NB4 (cell line): Measurements from ENCODE around the gene MASP1.

Experiments
- DNase-seq: peaks from one replicate; pipeline ENCODE4 v3.0.0; 2010; ENCODE audit warnings: low read depth
- H3K4me3 ChIP-seq: one replicate; pipeline ENCODE4 v1.5.1; 2011; ENCODE audit warnings: mild to moderate bottlenecking, low read depth, low read length, moderate library complexity
- CTCF ChIP-seq: IDR thresholded peaks from one replicate; pipeline ENCODE4 v1.5.1; 2012; ENCODE audit warnings: low read depth, low read length
- MAX ChIP-seq: IDR thresholded peaks from 2 replicates; pipeline ENCODE4 v1.6.1; 2011; ENCODE audit warnings: low read depth, low read length
- MYC ChIP-seq: IDR thresholded peaks from 2 replicates; pipeline ENCODE4 v1.6.1; 2011; ENCODE audit warnings: low read depth, low read length
- POLR2A ChIP-seq: IDR thresholded peaks from 2 replicates; pipeline ENCODE4 v1.6.1; 2011; ENCODE audit warnings: mild to moderate bottlenecking; ENCODE audit not compliant: insufficient read length; ENCODE audit errors: extremely low read depth

The MASP1 gene

GRCh38 chr3:187238239-187238638, 53.3 kb downstream of the MASP1 start:
- TF ChIP-seq POLR2A, result no peak
- no peak for TF ChIP-seq MAX
- TF ChIP-seq MYC, result no peak
- no peak for TF ChIP-seq CTCF
- no peak overlapping the region for H3K4me3 ChIP-seq
- no peak for DNase-seq

- no peak for TF ChIP-seq MYC
- no peak for TF ChIP-seq CTCF
- no peak for TF ChIP-seq POLR2A
- no peak for TF ChIP-seq MAX
Measured at GRCh38 chr3:187237741-187238140, 53.8 kb downstream of the MASP1 start.

GRCh38 chr3:187236962-187237361, 54.6 kb downstream of the MASP1 start:
- H3K4me3 ChIP-seq, result no peak overlapping the region
- DNase-seq, result no peak
- TF ChIP-seq MAX (no peak), POLR2A (no peak), MYC (no peak), CTCF (no peak)

More at GRCh38 chr3:187237741-187238140, 53.8 kb downstream of the MASP1 start:
- no peak overlapping the region for H3K4me3 ChIP-seq
- DNase-seq, result no peak

- no peak for DNase-seq
- no peak overlapping the region for H3K4me3 ChIP-seq
- no peak for TF ChIP-seq MYC
- TF ChIP-seq POLR2A, result no peak
- TF ChIP-seq CTCF, result no peak
- no peak for TF ChIP-seq MAX
Measured at GRCh38 chr3:187230011-187230410, 61.5 kb downstream of the MASP1 start.

GRCh38 chr3:187228740-187229139, 62.8 kb downstream of the MASP1 start:
- no peak for DNase-seq
- TF ChIP-seq CTCF, result no peak
- no peak for TF ChIP-seq MYC
- TF ChIP-seq MAX, result no peak
- no peak for TF ChIP-seq POLR2A
- H3K4me3 ChIP-seq, result no peak overlapping the region

- no peak for DNase-seq
- TF ChIP-seq MAX (no peak), CTCF (no peak), POLR2A (no peak), MYC (no peak)
- H3K4me3 ChIP-seq, result no peak overlapping the region
Measured at GRCh38 chr3:187227658-187228258, 63.8 kb downstream of the MASP1 start.
